Parathyroid adenoma (tissue), 2 donors: ENCODE data around the gene ZSCAN12.
"Not testable (repeated sequence)": the region's sequence is repeated elsewhere in the genome, so short reads cannot be mapped to it uniquely, and the experiment has no call there.

Source experiments
- H2AFZ ChIP-seq: fragments of 300-600 bp; sonication (generic); one replicate; pipeline ENCODE4 v1.7.0; 2017; ENCODE audit warnings: antibody characterized with exemption, mild to moderate bottlenecking
- H3K27ac ChIP-seq: fragments of 300-600 bp; sonication (generic); one replicate; pipeline ENCODE4 v1.7.0; 2017
- H3K27me3 ChIP-seq: fragments of 300-600 bp; sonication (generic); one replicate; pipeline ENCODE4 v1.7.0; 2017; ENCODE audit warnings: low read length; ENCODE audit not compliant: control insufficient read depth, insufficient read depth
- H3K36me3 ChIP-seq: fragments of 300-600 bp; sonication (generic); one replicate; pipeline ENCODE4 v1.7.0; 2017; ENCODE audit warnings: low read length; ENCODE audit not compliant: control insufficient read depth, insufficient read depth
- H3K4me1 ChIP-seq: fragments of 300-600 bp; sonication (generic); one replicate; pipeline ENCODE4 v1.7.0; 2017; ENCODE audit warnings: control low read depth
- H3K4me2 ChIP-seq: fragments of 300-600 bp; sonication (generic); one replicate; pipeline ENCODE4 v1.7.0; 2017; ENCODE audit warnings: low read length
- H3K4me3 ChIP-seq: fragments of 300-600 bp; sonication (generic); one replicate; pipeline ENCODE4 v1.7.0; 2017; ENCODE audit warnings: low read depth, low read length
- H3K79me2 ChIP-seq: fragments of 300-600 bp; sonication (generic); one replicate; pipeline ENCODE4 v1.7.0; 2017; ENCODE audit warnings: control low read depth
- H3K9ac ChIP-seq: fragments of 300-600 bp; sonication (generic); one replicate; pipeline ENCODE4 v1.7.0; 2017; ENCODE audit warnings: mild to moderate bottlenecking
- H3K9me3 ChIP-seq: fragments of 300-600 bp; sonication (generic); one replicate; pipeline ENCODE4 v1.7.0; 2017; ENCODE audit warnings: low read length; ENCODE audit not compliant: control insufficient read depth
- CTCF ChIP-seq: fragments of 300-600 bp; sonication (generic); IDR thresholded peaks from one replicate; pipeline ENCODE4 v1.7.0; 2017; ENCODE audit warnings: antibody characterized with exemption, mild to moderate bottlenecking
- donor health status: primary hyperparathyroidism.

ZSCAN12 gene

GRCh38 chr6:28408076-28408802 is 8.7 kb upstream of the ZSCAN12 start:
- no peaks in the 10 kb centered on the region for H3K9me3 ChIP-seq
- H3K4me2 ChIP-seq = no peak overlapping the region
- H3K79me2 ChIP-seq = no peaks in the 10 kb centered on the region
- no peaks in the 10 kb centered on the region for H3K27me3 ChIP-seq
- no peaks in the 10 kb centered on the region for H3K36me3 ChIP-seq
- no peak overlapping the region for H3K9ac ChIP-seq
- no peak for TF ChIP-seq CTCF
- no peak overlapping the region for H3K4me3 ChIP-seq
- no peaks in the 10 kb centered on the region for H3K4me1 ChIP-seq
- H3K27ac ChIP-seq = no peak overlapping the region
- H2AFZ ChIP-seq = no peak overlapping the region

- H3K36me3 ChIP-seq = no peaks in the 10 kb centered on the region
- no peak for TF ChIP-seq CTCF
- H3K27ac ChIP-seq = no peak overlapping the region
- H3K9ac ChIP-seq = no peak overlapping the region
- no peak overlapping the region for H2AFZ ChIP-seq
- no peaks in the 10 kb centered on the region for H3K9me3 ChIP-seq
- H3K4me1 ChIP-seq = no peaks in the 10 kb centered on the region
- H3K79me2 ChIP-seq = no peaks in the 10 kb centered on the region
- H3K4me3 ChIP-seq = no peak overlapping the region
- no peak overlapping the region for H3K4me2 ChIP-seq
- H3K27me3 ChIP-seq = no peaks in the 10 kb centered on the region
Observed at GRCh38 chr6:28407401-28407800, 7.9 kb upstream of the ZSCAN12 start.

- not testable (repeated sequence) for H3K27me3 ChIP-seq, H2AFZ ChIP-seq, H3K36me3 ChIP-seq, H3K4me2 ChIP-seq, H3K4me1 ChIP-seq, H3K79me2 ChIP-seq, H3K9me3 ChIP-seq, H3K4me3 ChIP-seq, H3K27ac ChIP-seq, H3K9ac ChIP-seq
Observed at GRCh38 chr6:28403923-28404322, 4.4 kb upstream of the ZSCAN12 start.

- no peak overlapping the region for H3K4me3 ChIP-seq
- no peaks in the 10 kb centered on the region for H3K79me2 ChIP-seq
- H3K9me3 ChIP-seq = no peaks in the 10 kb centered on the region
- H3K36me3 ChIP-seq = no peaks in the 10 kb centered on the region
- no peak overlapping the region for H3K27ac ChIP-seq
- no peaks in the 10 kb centered on the region for H3K27me3 ChIP-seq
- H3K4me2 ChIP-seq = no peak overlapping the region
- H3K9ac ChIP-seq = no peak overlapping the region
- peaks cover 3% of the 10 kb centered on the region for H3K4me1 ChIP-seq
- H2AFZ ChIP-seq = no peak overlapping the region
- no peak for TF ChIP-seq CTCF
Observed at GRCh38 chr6:28402197-28402596, 2.6 kb upstream of the ZSCAN12 start.

GRCh38 chr6:28401172-28401571 is 1.6 kb upstream of the ZSCAN12 start:
- no peaks in the 10 kb centered on the region for H3K9me3 ChIP-seq
- no peak overlapping the region for H3K4me3 ChIP-seq
- H3K36me3 ChIP-seq = no peaks in the 10 kb centered on the region
- no peak overlapping the region for H3K4me2 ChIP-seq
- no peaks in the 10 kb centered on the region for H3K27me3 ChIP-seq
- H3K9ac ChIP-seq = no peak overlapping the region
- no peak overlapping the region for H2AFZ ChIP-seq
- TF ChIP-seq CTCF = no peak
- H3K79me2 ChIP-seq = no peaks in the 10 kb centered on the region
- no peak overlapping the region for H3K27ac ChIP-seq
- H3K4me1 ChIP-seq = peaks cover 3% of the 10 kb centered on the region
